Panc1 (cell line): Measurements from ENCODE around the gene COLEC11. TPM values are rescaled to one million over a fixed set of nuclear protein-coding genes. Genes with fewer than 3 reads are reported as not detected.

Experiments used
- ATAC-seq: fragments of 200-7000 bp; cut with Tn5 transposase; 2 replicates; pipeline ENCODE4 v1.9.1; 2020; ENCODE audit warnings: mild to moderate bottlenecking, moderate library complexity
- BruUV-seq: library from RNA; stranded (reverse); fragments of 400-500 nt; replicated peaks from 2 replicates; lab custom pipeline; 2021; lab: Mats Ljungman, UMichigan
- CTCF ChIA-PET: fragments of 300-600 bp; sonication (Branson Sonifier 250); formaldehyde crosslinking; loops from one replicate; lab custom pipeline; 2022; ENCODE audit warnings: antibody characterized with exemption; lab: Charles Lee
- POLR2A ChIA-PET: fragments of 300-600 bp; sonication (Branson Sonifier 250); formaldehyde crosslinking; loops from one replicate; lab custom pipeline; 2022; ENCODE audit warnings: antibody characterized with exemption; lab: Charles Lee
- DNase-seq: peaks from one replicate; pipeline ENCODE4 v3.0.0-alpha.2; 2010; ENCODE audit warnings: low read depth, low spot score
- H3K27ac ChIP-seq: 2 replicates; pipeline ENCODE4 v1.5.1; 2011; ENCODE audit warnings: mild to moderate bottlenecking, low read length, inconsistent platforms
- H3K27me3 ChIP-seq: fragments of 200-500 bp; sonication (Bioruptor generic); 2 replicates; pipeline ENCODE4 v1.6.0; 2014; ENCODE audit warnings: low read length, inconsistent platforms; ENCODE audit not compliant: control insufficient read depth, insufficient read depth
- H3K36me3 ChIP-seq: fragments of 200-500 bp; sonication (Bioruptor generic); 2 replicates; pipeline ENCODE4 v1.5.1; 2014; ENCODE audit warnings: inconsistent platforms, mild to moderate bottlenecking, low read length, moderate library complexity; ENCODE audit not compliant: control insufficient read depth, insufficient read depth
- H3K4me1 ChIP-seq: 2 replicates; pipeline ENCODE4 v1.5.1; 2011; ENCODE audit warnings: inconsistent platforms, mild to moderate bottlenecking, low read length, moderate library complexity; ENCODE audit not compliant: control insufficient read depth, insufficient read depth
- H3K4me3 ChIP-seq, 2 experiments: 2 replicates each; pipeline ENCODE4 v1.5.1; 2011 to 2012; ENCODE audit warnings: low read depth in 2 of 2, low read length in 2 of 2, mild to moderate bottlenecking in 2 of 2, inconsistent platforms in 1 of 2, moderate library complexity in 1 of 2
- H3K9me3 ChIP-seq: fragments of 200-500 bp; sonication (Bioruptor generic); 2 replicates; pipeline ENCODE4 v1.5.1; 2014; ENCODE audit warnings: low read depth, mild to moderate bottlenecking, inconsistent platforms, low read length, moderate library complexity; ENCODE audit not compliant: control insufficient read depth, insufficient read depth
- CTCF ChIP-seq: fragments of 450-650 bp; IDR thresholded peaks from 2 replicates; pipeline ENCODE4 v1.5.1; 2017; ENCODE audit warnings: mild to moderate bottlenecking
- POLR2AphosphoS5 ChIP-seq: IDR thresholded peaks from 2 replicates; pipeline ENCODE4 v1.6.1; 2012; ENCODE audit warnings: mild to moderate bottlenecking, low read depth, low read length, moderate library complexity
- REST ChIP-seq, 2 experiments: IDR thresholded peaks; 2 replicates each; pipeline ENCODE4 v1.6.1; 2011 to 2012; ENCODE audit warnings: low read depth in 2 of 2, control low read depth in 1 of 2, low read length in 1 of 2, mild to moderate bottlenecking in 1 of 2, moderate library complexity in 1 of 2; ENCODE audit not compliant: insufficient read depth in 1 of 2
- SIN3A ChIP-seq: IDR thresholded peaks from 2 replicates; pipeline ENCODE4 v1.6.1; 2012; ENCODE audit warnings: low read depth, mild to moderate bottlenecking, low read length, moderate library complexity, borderline replicate concordance; ENCODE audit not compliant: insufficient read depth
- TCF7L2 ChIP-seq: IDR thresholded peaks from 2 replicates; pipeline ENCODE4 v1.6.1; 2011; ENCODE audit warnings: mild to moderate bottlenecking, low read depth, low read length, inconsistent platforms
- in situ Hi-C: cut with HindIII; loops from 2 replicates; pipeline ENCODE4 v1.10.0; 2016; ENCODE audit warnings: low sequenced_read_pairs, low pct_unique_long_range_greater_than_20kb
- intact Hi-C: fragments of 100-400 bp; cut with micrococcal nuclease; formaldehyde crosslinking; loops from one replicate; pipeline ENCODE4 v1.10.0; 2022; ENCODE audit not compliant: unreplicated experiment
- total RNA-seq: library from RNA; stranded (reverse); gene quantifications from one replicate; pipeline ENCODE4 v1.2.1, GENCODE V29; 2021; ENCODE audit not compliant: unreplicated experiment

COLEC11 gene
- total RNA-seq, 1 experiment from 2014 or later, result 0.31 TPM

- Histone ChIP-seq H3K27ac (no peak overlapping the region), H3K27me3 (no peaks in the 10 kb centered on the region), H3K9me3 (no peaks in the 10 kb centered on the region), H3K36me3 (no peaks in the 10 kb centered on the region), H3K4me1 (no peaks in the 10 kb centered on the region; the same call in 1 of the 2 replicates), H3K4me3 (no peak overlapping the region)
- no peak for TF ChIP-seq TCF7L2
- TF ChIP-seq REST (IDR thresholded peaks at IDR 0.05; ENCODE audit: insufficient read depth in 1 of 2, low read depth in 2 of 2, low read length in 1 of 2), result no peak
- TF ChIP-seq SIN3A, result no peak
- TF ChIP-seq CTCF, result no peak
- no peak for TF ChIP-seq POLR2AphosphoS5
- in situ Hi-C loops, result no loop called here
- no TSS peak for BruUV-seq
- ATAC-seq (no peak), DNase-seq (no peak)
- ChIA-PET POLR2A (no interaction called here), CTCF (interaction anchor here (0.6 kb wide), 1 partner anchor 14 kb away, joined by 4 read pairs; no protein-coding TSS in a partner anchor)
- intact Hi-C loops, result no loop called here
Observed at GRCh38 chr2:3598912-3599854, 4.3 kb downstream of the COLEC11 start.

- no peak overlapping the region for H3K27ac ChIP-seq
- ChIA-PET CTCF (interaction anchor here (0.6 kb wide), 1 partner anchor 15 kb away, joined by 4 read pairs; no protein-coding TSS in a partner anchor), POLR2A (interaction anchor here (0.6 kb wide), 1 partner anchor 1245 kb away, joined by 4 read pairs; no protein-coding TSS in a partner anchor)
- intact Hi-C loops, result no loop called here
- no TSS peak for BruUV-seq
- DNase-seq, result no peak
- in situ Hi-C loops, result no loop called here
- H3K27me3 ChIP-seq, result no peaks in the 10 kb centered on the region
- H3K9me3 ChIP-seq, result no peaks in the 10 kb centered on the region
- TF ChIP-seq REST (IDR thresholded peaks at IDR 0.05; ENCODE audit: insufficient read depth in 1 of 2, low read depth in 2 of 2, low read length in 1 of 2) (no peak), SIN3A (no peak), TCF7L2 (no peak), POLR2AphosphoS5 (no peak), CTCF (no peak)
- no peaks in the 10 kb centered on the region for H3K36me3 ChIP-seq
- ATAC-seq, result no peak
- peaks cover 5% of the 10 kb centered on the region; the same call in 1 of the 2 replicates for H3K4me1 ChIP-seq
- H3K4me3 ChIP-seq, result no peak overlapping the region
Observed at GRCh38 chr2:3600256-3600855, 5.4 kb downstream of the COLEC11 start.
